ENCODE results near the gene CYS1.

The CYS1 gene

GRCh38 chr2:10075101-10075500, 5.1 kb downstream of the CYS1 start:
- in situ Hi-C loops (cut with HindIII; ENCODE audit: low sequenced_read_pairs): no loop called here

- in situ Hi-C loops (cut with HindIII; ENCODE audit: low sequenced_read_pairs): no loop called here
Observed at GRCh38 chr2:10073706-10074105, 6.5 kb downstream of the CYS1 start.

GRCh38 chr2:10072656-10073480, 7.3 kb downstream of the CYS1 start:
- in situ Hi-C loops (cut with HindIII; ENCODE audit: low sequenced_read_pairs): no loop called here

- in situ Hi-C loops (cut with HindIII; ENCODE audit: low sequenced_read_pairs): no loop called here
Observed at GRCh38 chr2:10071595-10071994, 8.6 kb downstream of the CYS1 start.

GRCh38 chr2:10071176-10071575, 9.0 kb downstream of the CYS1 start:
- in situ Hi-C loops (cut with HindIII; ENCODE audit: low sequenced_read_pairs): no loop called here

GRCh38 chr2:10067881-10068280, 12.3 kb downstream of the CYS1 start:
- in situ Hi-C loops (cut with HindIII; ENCODE audit: low sequenced_read_pairs): no loop called here

GRCh38 chr2:10067330-10067729, 12.9 kb downstream of the CYS1 start:
- in situ Hi-C loops (cut with HindIII; ENCODE audit: low sequenced_read_pairs): no loop called here

- in situ Hi-C loops (cut with HindIII; ENCODE audit: low sequenced_read_pairs): no loop called here
Observed at GRCh38 chr2:10065773-10066055, 14.5 kb downstream of the CYS1 start.

- in situ Hi-C loops (cut with HindIII; ENCODE audit: low sequenced_read_pairs): no loop called here
Observed at GRCh38 chr2:10064932-10065772, 15.1 kb downstream of the CYS1 start.

- in situ Hi-C loops (cut with HindIII; ENCODE audit: low sequenced_read_pairs): no loop called here
Observed at GRCh38 chr2:10063566-10063965, 16.6 kb downstream of the CYS1 start.

- in situ Hi-C loops (cut with HindIII; ENCODE audit: low sequenced_read_pairs): no loop called here
Observed at GRCh38 chr2:10062931-10063365, 17.3 kb downstream of the CYS1 start.

- in situ Hi-C loops (cut with HindIII; ENCODE audit: low sequenced_read_pairs): no loop called here
Observed at GRCh38 chr2:10061221-10061925, 18.8 kb downstream of the CYS1 start.

GRCh38 chr2:10059552-10060335, 20.5 kb downstream of the CYS1 start:
- in situ Hi-C loops (cut with HindIII; ENCODE audit: low sequenced_read_pairs): no loop called here

GRCh38 chr2:10059016-10059351, 21.2 kb downstream of the CYS1 start:
- in situ Hi-C loops (cut with HindIII; ENCODE audit: low sequenced_read_pairs): no loop called here

GRCh38 chr2:10058251-10059015, 21.8 kb downstream of the CYS1 start:
- in situ Hi-C loops (cut with HindIII; ENCODE audit: low sequenced_read_pairs): no loop called here

- in situ Hi-C loops (cut with HindIII; ENCODE audit: low sequenced_read_pairs): no loop called here
Observed at GRCh38 chr2:10057231-10058107, 22.7 kb downstream of the CYS1 start.

- in situ Hi-C loops (cut with HindIII; ENCODE audit: low sequenced_read_pairs): no loop called here
Observed at GRCh38 chr2:10056439-10056838, 23.8 kb downstream of the CYS1 start.

- in situ Hi-C loops (cut with HindIII; ENCODE audit: low sequenced_read_pairs): no loop called here
Observed at GRCh38 chr2:10054976-10055375, 25.2 kb downstream of the CYS1 start.

- in situ Hi-C loops (cut with HindIII; ENCODE audit: low sequenced_read_pairs): no loop called here
Observed at GRCh38 chr2:10054424-10054823, 25.8 kb downstream of the CYS1 start.
